ENCODE data around the gene USB1.

- TF ChIP-seq CTCF (IDR thresholded peaks at IDR 0.05): no peak
- TF ChIP-seq POLR2A (IDR thresholded peaks at IDR 0.05): no peak
- TF ChIP-seq EP300 (IDR thresholded peaks at IDR 0.05): no peak
Observed at GRCh38 chr16:57962756-57963155, 38.5 kb upstream of the USB1 start.
